ENCODE data around the gene CRADD. TPM values are rescaled to one million over a fixed set of nuclear protein-coding genes. Genes with fewer than 3 reads are reported as not detected.

The CRADD gene
- total and polyA plus RNA-seq, 10 of the 15 experiments (the other 5 are each of a cell fraction or from before 2014, with no cell fraction given), result 7.6 to 15.5 (median 11.7) TPM

DNA sequence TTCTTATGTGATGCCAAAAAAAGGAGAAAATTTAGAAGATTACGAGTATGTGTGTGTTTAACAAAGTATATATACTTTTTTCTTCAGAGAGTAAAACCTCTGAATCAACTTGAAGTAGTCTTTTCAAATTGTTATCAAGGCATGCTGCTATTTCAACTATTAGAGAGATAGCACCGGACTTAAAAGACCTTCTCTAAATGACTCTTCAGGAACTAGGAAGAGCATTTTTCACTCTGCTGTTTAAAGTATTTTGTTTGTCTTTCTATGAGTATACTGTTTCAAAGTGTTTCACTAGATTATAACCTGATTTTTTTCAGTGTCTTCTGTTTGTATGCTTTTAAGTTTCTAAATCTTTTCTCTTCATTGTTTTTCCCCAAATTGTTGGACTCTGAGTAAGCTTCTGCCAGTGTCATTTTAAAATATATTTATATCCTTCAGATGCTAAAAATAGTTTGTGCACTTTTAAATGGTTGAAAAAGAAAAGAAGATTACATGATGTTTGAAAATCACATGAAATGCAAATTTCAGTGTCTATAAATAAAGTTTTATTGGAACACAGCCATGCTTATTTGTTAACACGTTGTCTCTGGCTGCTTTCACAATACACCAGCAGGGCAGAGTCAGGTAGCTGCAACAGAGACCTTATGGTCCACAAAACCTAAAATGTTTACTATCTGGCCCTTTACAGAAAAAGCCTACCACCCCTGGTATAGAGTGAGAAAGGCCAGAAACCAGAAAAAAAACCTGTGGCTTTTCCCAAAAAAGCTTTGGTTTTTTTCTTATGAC is 21.3 kb downstream of the CRADD start:
- in situ Hi-C loops (cut with MboI), result no loop called here
- WGBS (ENCODE audit: insufficient coverage, insufficient replicate concordance, low lambda C conversion rate, missing lambda C conversion rate), result 20% methylated on average over 3 of the region's 3 CpGs
- no TSS peak for BruUV-seq (replicated peaks)
- Histone ChIP-seq H3K79me2 (ENCODE audit: control insufficient read depth, insufficient read depth, low read length) (no peaks in the 10 kb centered on the region), H3K27me3 (replicated peaks in 1 of 2; ENCODE audit: control insufficient read depth in 2 of 2, insufficient read depth in 2 of 2, low read length in 1 of 2) (no peaks in the 10 kb centered on the region), H3K9me3 (replicated peaks; ENCODE audit: control insufficient read depth, insufficient read depth, low read length) (no peaks in the 10 kb centered on the region), H3K27ac (ENCODE audit: control insufficient read depth, insufficient read depth) (no peak overlapping the region), H3K4me3 (no peak overlapping the region), H3K4me1 (ENCODE audit: control insufficient read depth, insufficient read depth, low read length) (peaks cover 7% of the 10 kb centered on the region), H2AFZ (ENCODE audit: control insufficient read depth, low read depth, low read length) (peak overlapping the region; percentile 7; the same call in 1 of the 2 replicates), H4K20me1 (ENCODE audit: control insufficient read depth, insufficient read depth) (no peaks in the 10 kb centered on the region), H3K4me2 (ENCODE audit: control insufficient read depth, insufficient read depth) (0 out of 2 replicates have a peak overlapping the region, but pooled peaks have one; percentile 25), H3K36me3 (ENCODE audit: control insufficient read depth in 2 of 2, insufficient read depth in 2 of 2, low read length in 1 of 2) (no peaks in the 10 kb centered on the region), H3K9ac (ENCODE audit: control insufficient read depth, insufficient read depth, low read length) (no peak overlapping the region)
- DNase-seq (ENCODE audit: low read depth, low spot score), result no peak
- CTCF ChIA-PET, result no interaction called here
- POLR2A ChIA-PET, result interaction anchor here (0.6 to 0.9 kb wide), 2 partner anchors 10 to 17 kb away, joined by 3 to 4 read pairs; no protein-coding TSS in a partner anchor
- RAD21 ChIA-PET (ENCODE audit: unreplicated experiment), result no interaction called here
- intact Hi-C loops (cut with micrococcal nuclease; ENCODE audit: unreplicated experiment), result no loop called here
- TF ChIP-seq, protein P1, sequence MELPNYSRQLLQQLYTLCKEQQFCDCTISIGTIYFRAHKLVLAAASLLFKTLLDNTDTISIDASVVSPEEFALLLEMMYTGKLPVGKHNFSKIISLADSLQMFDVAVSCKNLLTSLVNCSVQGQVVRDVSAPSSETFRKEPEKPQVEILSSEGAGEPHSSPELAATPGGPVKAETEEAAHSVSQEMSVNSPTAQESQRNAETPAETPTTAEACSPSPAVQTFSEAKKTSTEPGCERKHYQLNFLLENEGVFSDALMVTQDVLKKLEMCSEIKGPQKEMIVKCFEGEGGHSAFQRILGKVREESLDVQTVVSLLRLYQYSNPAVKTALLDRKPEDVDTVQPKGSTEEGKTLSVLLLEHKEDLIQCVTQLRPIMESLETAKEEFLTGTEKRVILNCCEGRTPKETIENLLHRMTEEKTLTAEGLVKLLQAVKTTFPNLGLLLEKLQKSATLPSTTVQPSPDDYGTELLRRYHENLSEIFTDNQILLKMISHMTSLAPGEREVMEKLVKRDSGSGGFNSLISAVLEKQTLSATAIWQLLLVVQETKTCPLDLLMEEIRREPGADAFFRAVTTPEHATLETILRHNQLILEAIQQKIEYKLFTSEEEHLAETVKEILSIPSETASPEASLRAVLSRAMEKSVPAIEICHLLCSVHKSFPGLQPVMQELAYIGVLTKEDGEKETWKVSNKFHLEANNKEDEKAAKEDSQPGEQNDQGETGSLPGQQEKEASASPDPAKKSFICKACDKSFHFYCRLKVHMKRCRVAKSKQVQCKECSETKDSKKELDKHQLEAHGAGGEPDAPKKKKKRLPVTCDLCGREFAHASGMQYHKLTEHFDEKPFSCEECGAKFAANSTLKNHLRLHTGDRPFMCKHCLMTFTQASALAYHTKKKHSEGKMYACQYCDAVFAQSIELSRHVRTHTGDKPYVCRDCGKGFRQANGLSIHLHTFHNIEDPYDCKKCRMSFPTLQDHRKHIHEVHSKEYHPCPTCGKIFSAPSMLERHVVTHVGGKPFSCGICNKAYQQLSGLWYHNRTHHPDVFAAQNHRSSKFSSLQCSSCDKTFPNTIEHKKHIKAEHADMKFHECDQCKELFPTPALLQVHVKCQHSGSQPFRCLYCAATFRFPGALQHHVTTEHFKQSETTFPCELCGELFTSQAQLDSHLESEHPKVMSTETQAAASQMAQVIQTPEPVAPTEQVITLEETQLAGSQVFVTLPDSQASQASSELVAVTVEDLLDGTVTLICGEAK (IDR thresholded peaks at IDR 0.05; ENCODE audit: borderline replicate concordance), result peak; percentile 92
- TF ChIP-seq JUNB (IDR thresholded peaks at IDR 0.05), result peak; percentile 37; the same call in 1 of the 2 replicates
- TF ChIP-seq NFIC (IDR thresholded peaks at IDR 0.05; ENCODE audit: low read depth, low read length), result 0 out of 2 replicates have a peak, but pooled peaks have one; percentile 21
- 0 out of 2 replicates have a peak, but pooled peaks have one; percentile 26 for TF ChIP-seq MEF2A (IDR thresholded peaks at IDR 0.05; ENCODE audit: insufficient read depth, low read depth, low read length)
- TF ChIP-seq BMI1 (IDR thresholded peaks at IDR 0.05; ENCODE audit: borderline replicate concordance), result no peak
- peak; percentile 52 for FAIRE-seq
- ATAC-seq, result no peak; the same call in 2 of the 3 replicates
- SMC1A ChIA-PET (ENCODE audit: uncharacterized antibody, unreplicated experiment), result interaction anchor here (1.8 kb wide), 1 partner anchor 12 kb away, joined by 3 read pairs; no protein-coding TSS in a partner anchor

Data from GM12878 (cell line).